BLaER1 (cell line): ENCODE results near the gene COL9A3.

Experiments
- H3K27ac ChIP-seq: shearing (Covaris generic); formaldehyde crosslinking; 2 replicates; pipeline ENCODE4 v1.8.1; 2022
- H3K27me3 ChIP-seq: shearing (Covaris generic); formaldehyde crosslinking; 2 replicates; pipeline ENCODE4 v1.8.1; 2022
- H3K36me3 ChIP-seq: shearing (Covaris generic); formaldehyde crosslinking; 2 replicates; pipeline ENCODE4 v1.8.1; 2022
- H3K4me1 ChIP-seq: shearing (Covaris generic); formaldehyde crosslinking; 2 replicates; pipeline ENCODE4 v1.8.1; 2022
- H3K4me2 ChIP-seq: shearing (Covaris generic); formaldehyde crosslinking; 2 replicates; pipeline ENCODE4 v1.8.1; 2022
- H3K4me3 ChIP-seq: shearing (Covaris generic); formaldehyde crosslinking; 2 replicates; pipeline ENCODE4 v1.8.1; 2022
- H3K9ac ChIP-seq: shearing (Covaris generic); formaldehyde crosslinking; 2 replicates; pipeline ENCODE4 v1.8.1; 2022
- H3K9me3 ChIP-seq: shearing (Covaris generic); formaldehyde crosslinking; 2 replicates; pipeline ENCODE4 v1.8.1; 2022
- H4K20me1 ChIP-seq: shearing (Covaris generic); formaldehyde crosslinking; 2 replicates; pipeline ENCODE4 v1.8.1; 2022
- Cebpa-rat ChIP-seq: shearing (Covaris generic); IDR thresholded peaks from 2 replicates; pipeline ENCODE4 v1.8.1; 2022

The COL9A3 gene

DNA sequence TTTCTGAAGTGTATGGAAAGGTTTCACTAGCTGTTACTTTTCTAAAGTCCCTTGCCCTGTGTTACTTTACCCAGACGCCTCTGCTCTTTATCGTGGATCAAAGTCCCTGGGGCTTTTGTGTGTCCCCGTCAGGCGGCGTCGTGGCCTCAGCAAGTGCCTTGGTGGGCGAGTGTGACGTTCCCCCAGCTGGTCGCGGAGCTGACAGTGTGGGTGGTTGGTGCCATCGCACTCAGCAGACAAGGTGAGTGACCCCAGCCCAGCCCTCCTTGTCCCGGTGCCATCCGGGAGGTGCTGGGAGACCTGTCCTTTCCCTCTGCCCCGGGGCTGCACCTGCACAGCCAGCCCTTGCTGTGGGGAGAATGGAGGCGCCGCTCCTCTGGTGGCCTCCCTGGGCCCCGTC lies 72.1 kb downstream of the COL9A3 start:
- Histone ChIP-seq H3K4me2 (peak overlapping the region; percentile 86; the same call in 1 of the 2 replicates), H3K4me3 (no peak overlapping the region), H3K4me1 (peaks cover 85% of the 10 kb centered on the region), H3K9ac (no peak overlapping the region), H4K20me1 (peaks cover 22% of the 10 kb centered on the region), H3K9me3 (no peaks in the 10 kb centered on the region), H3K27ac (peak overlapping the region; percentile 75; the same call in 1 of the 2 replicates), H3K27me3 (no peaks in the 10 kb centered on the region), H3K36me3 (peaks cover 75% of the 10 kb centered on the region)
- no peak for TF ChIP-seq Cebpa-rat

GRCh38 chr20:62889411-62889810 lies 72.6 kb downstream of the COL9A3 start:
- peak overlapping the region; percentile 75 for H3K27ac ChIP-seq
- H3K4me3 ChIP-seq, result no peak overlapping the region
- no peaks in the 10 kb centered on the region for H3K9me3 ChIP-seq
- no peaks in the 10 kb centered on the region for H3K27me3 ChIP-seq
- H3K9ac ChIP-seq, result peak overlapping the region; percentile 69; the same call in 1 of the 2 replicates
- no peak for TF ChIP-seq Cebpa-rat
- peak overlapping the region; percentile 86 for H3K4me2 ChIP-seq
- H3K36me3 ChIP-seq, result peaks cover 80% of the 10 kb centered on the region
- peaks cover 22% of the 10 kb centered on the region for H4K20me1 ChIP-seq
- peaks cover 90% of the 10 kb centered on the region for H3K4me1 ChIP-seq

DNA sequence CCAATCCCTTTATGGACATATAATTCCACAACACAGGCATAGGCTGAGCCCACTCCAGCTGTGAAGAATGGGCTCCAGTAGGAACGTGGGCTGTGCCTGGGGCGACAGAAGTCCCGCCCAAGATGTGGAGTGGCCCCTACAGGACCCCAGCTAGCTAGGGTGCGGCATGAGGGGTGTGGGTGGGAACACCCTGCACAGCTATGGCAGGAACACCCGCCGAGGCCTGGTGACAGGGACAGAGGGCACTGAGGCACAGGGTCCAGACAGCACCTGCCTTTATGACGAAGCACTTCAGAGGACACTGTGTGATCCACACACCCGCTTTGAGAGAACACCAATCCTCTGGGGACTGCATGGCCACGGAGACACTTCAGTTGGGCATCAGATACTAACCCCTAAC lies 73.0 kb downstream of the COL9A3 start:
- Histone ChIP-seq H3K27me3 (no peaks in the 10 kb centered on the region), H3K9me3 (no peaks in the 10 kb centered on the region), H3K27ac (peak overlapping the region; percentile 75), H3K4me3 (no peak overlapping the region; the same call in 1 of the 2 replicates), H3K4me2 (peak overlapping the region; percentile 86), H3K36me3 (peaks cover 85% of the 10 kb centered on the region), H3K9ac (peak overlapping the region; percentile 69), H3K4me1 (peaks cover 94% of the 10 kb centered on the region), H4K20me1 (peaks cover 22% of the 10 kb centered on the region)
- no peak for TF ChIP-seq Cebpa-rat

GRCh38 chr20:62890444-62890843 lies 73.6 kb downstream of the COL9A3 start:
- Histone ChIP-seq H3K36me3 (peaks cover 89% of the 10 kb centered on the region), H3K9me3 (no peaks in the 10 kb centered on the region), H3K9ac (peak overlapping the region; percentile 69), H3K27me3 (no peaks in the 10 kb centered on the region), H3K4me3 (peak overlapping the region; percentile 37), H3K27ac (peak overlapping the region; percentile 75), H3K4me1 (peaks cover 100% of the 10 kb centered on the region), H3K4me2 (peak overlapping the region; percentile 86), H4K20me1 (peaks cover 22% of the 10 kb centered on the region)
- TF ChIP-seq Cebpa-rat, result no peak
